ENCODE data around the gene WWOX. TPM values are rescaled to one million over a fixed set of nuclear protein-coding genes. Genes with fewer than 3 reads are reported as not detected.

WWOX gene
- total RNA-seq, 1 experiment from 2014 or later, result 79.9 TPM

GRCh38 chr16:78220571-78220970 lies 121.1 kb downstream of the WWOX start:
- Histone ChIP-seq H3K4me3 (ENCODE audit: low read depth, low read length, poor library complexity, severe bottlenecking) (no peak overlapping the region), H3K27me3 (replicated peaks; ENCODE audit: insufficient read depth, low read depth, low read length, poor library complexity) (no peaks in the 10 kb centered on the region), H3K4me1 (ENCODE audit: insufficient read depth, low read length, poor library complexity, severe bottlenecking) (peaks cover 8% of the 10 kb centered on the region), H3K27ac (ENCODE audit: low read depth, low read length, poor library complexity, severe bottlenecking) (no peak overlapping the region), H3K36me3 (ENCODE audit: insufficient read depth, low read length, poor library complexity, severe bottlenecking) (no peaks in the 10 kb centered on the region), H3K9me3 (ENCODE audit: low read depth, low read length, poor library complexity, severe bottlenecking) (peaks cover 4% of the 10 kb centered on the region)
- ChIA-PET CTCF (interaction anchor here (0.6 to 0.7 kb wide), 2 partner anchors 37 to 557 kb away, joined by 3 read pairs; no protein-coding TSS in a partner anchor), POLR2A (ENCODE audit: low non-redundant PET) (no interaction called here)
- intact Hi-C loops (cut with micrococcal nuclease; ENCODE audit: unreplicated experiment), result no loop called here
- no peak for DNase-seq (ENCODE audit: low spot score)
- no peak for TF ChIP-seq CTCF (conservative IDR thresholded peaks at IDR 0.05; ENCODE audit: low read depth, low read length)
- no peak for TF ChIP-seq EZH2 (IDR thresholded peaks at IDR 0.05; ENCODE audit: borderline replicate concordance, low read depth, low read length, poor library complexity, severe bottlenecking)
- BruUV-seq (replicated peaks), result no TSS peak

DNA sequence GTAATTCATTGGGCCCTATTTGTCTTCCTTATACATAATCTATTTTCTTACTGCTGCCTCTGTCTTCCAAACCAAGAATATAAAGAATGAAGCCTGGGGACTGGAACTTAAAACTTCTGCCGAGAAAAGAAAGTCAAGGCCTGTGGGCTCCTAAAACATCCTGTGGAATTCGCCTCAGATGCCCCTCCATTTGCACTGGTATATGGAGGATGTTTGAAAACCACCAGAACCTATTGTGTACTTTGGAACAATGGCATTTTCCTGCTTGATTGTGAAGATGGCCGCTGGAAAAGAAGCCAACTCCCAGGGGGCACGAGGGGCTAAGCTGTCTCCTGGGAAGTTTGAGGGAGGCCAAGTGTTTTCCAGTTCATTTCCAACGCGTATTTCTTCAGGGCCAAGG lies 122.4 kb downstream of the WWOX start:
- no peaks in the 10 kb centered on the region for H3K27me3 ChIP-seq (replicated peaks; ENCODE audit: insufficient read depth, low read depth, low read length, poor library complexity)
- no TSS peak for BruUV-seq (replicated peaks)
- no peaks in the 10 kb centered on the region for H3K36me3 ChIP-seq (ENCODE audit: insufficient read depth, low read length, poor library complexity, severe bottlenecking)
- no peak for DNase-seq (ENCODE audit: low spot score)
- intact Hi-C loops (cut with micrococcal nuclease; ENCODE audit: unreplicated experiment), result no loop called here
- H3K4me3 ChIP-seq (ENCODE audit: low read depth, low read length, poor library complexity, severe bottlenecking), result no peak overlapping the region
- peaks cover 4% of the 10 kb centered on the region for H3K9me3 ChIP-seq (ENCODE audit: low read depth, low read length, poor library complexity, severe bottlenecking)
- peaks cover 8% of the 10 kb centered on the region for H3K4me1 ChIP-seq (ENCODE audit: insufficient read depth, low read length, poor library complexity, severe bottlenecking)
- ChIA-PET POLR2A (ENCODE audit: low non-redundant PET) (no interaction called here), CTCF (no interaction called here)
- H3K27ac ChIP-seq (ENCODE audit: low read depth, low read length, poor library complexity, severe bottlenecking), result no peak overlapping the region
- TF ChIP-seq CTCF (conservative IDR thresholded peaks at IDR 0.05; ENCODE audit: low read depth, low read length) (no peak), EZH2 (IDR thresholded peaks at IDR 0.05; ENCODE audit: borderline replicate concordance, low read depth, low read length, poor library complexity, severe bottlenecking) (no peak)

DNA sequence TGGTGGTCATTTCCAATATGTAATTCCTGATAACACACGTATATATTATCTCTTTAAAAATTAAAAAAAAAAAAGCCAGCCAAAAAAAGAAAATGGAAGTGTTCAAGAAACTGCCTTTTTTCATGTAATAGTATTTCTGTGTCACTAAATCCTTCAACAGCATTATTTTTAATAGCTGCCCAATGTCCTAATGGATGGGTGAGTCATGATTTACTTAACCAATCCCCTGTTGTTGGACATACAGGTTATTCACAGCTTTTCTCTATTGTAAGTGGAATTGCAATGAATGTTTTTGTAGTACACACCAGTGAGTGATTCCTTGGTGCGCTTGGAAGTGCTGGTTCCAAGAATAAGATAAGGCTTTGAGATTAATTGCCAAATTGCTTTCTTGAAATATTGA lies 124.9 kb downstream of the WWOX start:
- DNase-seq (ENCODE audit: low spot score), result no peak
- H3K36me3 ChIP-seq (ENCODE audit: insufficient read depth, low read length, poor library complexity, severe bottlenecking), result no peaks in the 10 kb centered on the region
- TF ChIP-seq EZH2 (IDR thresholded peaks at IDR 0.05; ENCODE audit: borderline replicate concordance, low read depth, low read length, poor library complexity, severe bottlenecking), result no peak
- TF ChIP-seq CTCF (conservative IDR thresholded peaks at IDR 0.05; ENCODE audit: low read depth, low read length), result no peak
- peaks cover 4% of the 10 kb centered on the region for H3K9me3 ChIP-seq (ENCODE audit: low read depth, low read length, poor library complexity, severe bottlenecking)
- CTCF ChIA-PET, result no interaction called here
- peaks cover 8% of the 10 kb centered on the region for H3K4me1 ChIP-seq (ENCODE audit: insufficient read depth, low read length, poor library complexity, severe bottlenecking)
- no TSS peak for BruUV-seq (replicated peaks)
- no peaks in the 10 kb centered on the region for H3K27me3 ChIP-seq (replicated peaks; ENCODE audit: insufficient read depth, low read depth, low read length, poor library complexity)
- no peak overlapping the region for H3K4me3 ChIP-seq (ENCODE audit: low read depth, low read length, poor library complexity, severe bottlenecking)
- POLR2A ChIA-PET (ENCODE audit: low non-redundant PET), result no interaction called here
- intact Hi-C loops (cut with micrococcal nuclease; ENCODE audit: unreplicated experiment), result no loop called here
- H3K27ac ChIP-seq (ENCODE audit: low read depth, low read length, poor library complexity, severe bottlenecking), result no peak overlapping the region

Data from A673 (cell line).